ENCODE results near the gene COL12A1. TPM values are rescaled to one million over a fixed set of nuclear protein-coding genes. Genes with fewer than 3 reads are reported as not detected.

Gene COL12A1
- total RNA-seq, 4 donors from 2014 or later = 14.2 to 45.1 (median 32.3) TPM

GRCh38 chr6:75106426-75106825, 99.4 kb downstream of the COL12A1 start:
- Histone ChIP-seq H3K9me3 (no peaks in the 10 kb centered on the region), H3K4me1 (no peaks in the 10 kb centered on the region), H3K36me3 (peaks cover 0 to 2% (median 0%) of the 10 kb centered on the region in 4 donors), H3K4me3 (no peak overlapping the region), H3K27ac (no peak overlapping the region), H3K27me3 (no peaks in the 10 kb centered on the region)
- intact Hi-C loops (cut with DNase I; ENCODE audit: low total_unique reads) = no loop called here
- no peak for DNase-seq
- 84 to 85% methylated on average over 2 of the region's 2 CpGs for WGBS, 2 donors (ENCODE audit: low coverage in 1 of 2)
- in situ Hi-C loops (cut with MboI; ENCODE audit: low pct_ligation_motif_present in 1 of 4, low pct_unique_long_range_greater_than_20kb in 1 of 4, low sequenced_read_pairs in 3 of 4) = no loop called here
- TF ChIP-seq CTCF (IDR thresholded peaks at IDR 0.05) = no peak
- TF ChIP-seq POLR2A (IDR thresholded peaks at IDR 0.05) = no peak
- TF ChIP-seq POLR2AphosphoS5 (IDR thresholded peaks at IDR 0.05) = no peak
- TF ChIP-seq EP300 (IDR thresholded peaks at IDR 0.05; ENCODE audit: low read depth) = no peak

GRCh38 chr6:75103431-75103830, 102.4 kb downstream of the COL12A1 start:
- DNase-seq = no peak
- 71% methylated on average over 1 of the region's 1 CpG; no CpG with 5 or more reads in 1 of the 2 donors for WGBS, 2 donors (ENCODE audit: low coverage in 1 of 2)
- intact Hi-C loops (cut with DNase I; ENCODE audit: low total_unique reads) (no loop called here), in situ Hi-C loops (cut with MboI; ENCODE audit: low pct_ligation_motif_present in 1 of 4, low pct_unique_long_range_greater_than_20kb in 1 of 4, low sequenced_read_pairs in 3 of 4) (no loop called here)
- Histone ChIP-seq H3K4me3 (no peak overlapping the region), H3K4me1 (peaks cover 0 to 9% (median 4%) of the 10 kb centered on the region in 4 donors), H3K27me3 (no peaks in the 10 kb centered on the region), H3K27ac (no peak overlapping the region), H3K9me3 (no peaks in the 10 kb centered on the region), H3K36me3 (peaks cover 0 to 4% (median 0%) of the 10 kb centered on the region in 4 donors)
- TF ChIP-seq POLR2AphosphoS5 (IDR thresholded peaks at IDR 0.05) (no peak), POLR2A (IDR thresholded peaks at IDR 0.05) (no peak), CTCF (IDR thresholded peaks at IDR 0.05) (no peak), EP300 (IDR thresholded peaks at IDR 0.05; ENCODE audit: low read depth) (no peak)

- TF ChIP-seq EP300 (IDR thresholded peaks at IDR 0.05; ENCODE audit: low read depth) (no peak), POLR2A (IDR thresholded peaks at IDR 0.05) (no peak), POLR2AphosphoS5 (IDR thresholded peaks at IDR 0.05) (no peak), CTCF (IDR thresholded peaks at IDR 0.05) (no peak)
- DNase-seq = no peak
- no peaks in the 10 kb centered on the region for H3K27me3 ChIP-seq
- peaks cover 0 to 4% (median 0%) of the 10 kb centered on the region in 4 donors for H3K36me3 ChIP-seq
- WGBS, 2 donors (ENCODE audit: low coverage in 1 of 2) = 70 to 76% methylated on average over 5 of the region's 5 CpGs
- H3K27ac ChIP-seq = no peak overlapping the region
- intact Hi-C loops (cut with DNase I; ENCODE audit: low total_unique reads) = no loop called here
- H3K4me1 ChIP-seq = peaks cover 0 to 12% (median 5%) of the 10 kb centered on the region in 4 donors
- H3K4me3 ChIP-seq = no peak overlapping the region
- no peaks in the 10 kb centered on the region for H3K9me3 ChIP-seq
- in situ Hi-C loops (cut with MboI; ENCODE audit: low pct_ligation_motif_present in 1 of 4, low pct_unique_long_range_greater_than_20kb in 1 of 4, low sequenced_read_pairs in 3 of 4) = no loop called here
These were observed 103.6 kb downstream of the COL12A1 start for GRCh38 chr6:75102301-75102700.

- intact Hi-C loops (cut with DNase I; ENCODE audit: low total_unique reads) = no loop called here
- Histone ChIP-seq H3K27ac (no peak overlapping the region), H3K4me1 (peaks cover 0 to 12% (median 5%) of the 10 kb centered on the region in 4 donors), H3K9me3 (no peaks in the 10 kb centered on the region), H3K36me3 (peaks cover 0 to 4% (median 0%) of the 10 kb centered on the region in 4 donors), H3K4me3 (no peak overlapping the region), H3K27me3 (no peaks in the 10 kb centered on the region)
- no peak for DNase-seq
- TF ChIP-seq POLR2A (IDR thresholded peaks at IDR 0.05) (no peak), EP300 (IDR thresholded peaks at IDR 0.05; ENCODE audit: low read depth) (no peak), POLR2AphosphoS5 (IDR thresholded peaks at IDR 0.05) (no peak), CTCF (IDR thresholded peaks at IDR 0.05) (no peak)
- in situ Hi-C loops (cut with MboI; ENCODE audit: low pct_ligation_motif_present in 1 of 4, low pct_unique_long_range_greater_than_20kb in 1 of 4, low sequenced_read_pairs in 3 of 4) = no loop called here
- WGBS, 2 donors (ENCODE audit: low coverage in 1 of 2) = 40 to 65% methylated on average over 2 to 4 of the region's 4 CpGs
These were observed 104.0 kb downstream of the COL12A1 start for GRCh38 chr6:75101896-75102295.

Measured in transverse colon (tissue), 4 donors.